Keratinocyte (primary cell): ENCODE data around the gene SERGEF.

Source experiments
- CTCF ChIP-seq, 3 experiments: IDR thresholded peaks in 1 of 3; conservative IDR thresholded peaks in 1 of 3; optimal IDR thresholded peaks in 1 of 3; 2 replicates in 2 of 3; 3 replicates in 1 of 3; pipeline versions ENCODE3 to v1.5.1; 2011; ENCODE audit warnings: low read length in 3 of 3, mild to moderate bottlenecking in 3 of 3, moderate library complexity in 2 of 3, control low read depth in 1 of 3, inconsistent platforms in 1 of 3; ENCODE audit not compliant: insufficient read depth in 2 of 3; ENCODE audit errors: extremely low read depth in 1 of 3
- EZH2 ChIP-seq: IDR thresholded peaks from one replicate; pipeline ENCODE4 v1.6.1; 2012; ENCODE audit warnings: inconsistent platforms, mild to moderate bottlenecking, low read length, moderate library complexity

- TF ChIP-seq CTCF (optimal IDR thresholded peaks at IDR 0.05 in 1 of 3, IDR thresholded peaks at IDR 0.05 in 1 of 3, conservative IDR thresholded peaks at IDR 0.05 in 1 of 3; ENCODE audit: extremely low read depth in 1 of 3, insufficient read depth in 2 of 3, low read length in 3 of 3) (no peak), EZH2 (no peak)
Measured at GRCh38 chr11:17986711-17987220, 26.1 kb downstream of the SERGEF start.
